ENCODE measurements around the gene NOL4L. TPM values are rescaled to one million over a fixed set of nuclear protein-coding genes. Genes with fewer than 3 reads are reported as not detected.

Gene NOL4L
- polyA plus RNA-seq, 2 of the 4 experiments (the other 2 are of a cell fraction) = 9.5 to 11.8 TPM

- no peak for FAIRE-seq
- 86% methylated on average over 11 of the region's 13 CpGs for WGBS (ENCODE audit: missing lambda C conversion rate)
- no peak for DNase-seq (ENCODE audit: low read depth in 1 of 2, low spot score in 1 of 2)
- peaks cover 34% of the 10 kb centered on the region for H3K4me1 ChIP-seq
- TF ChIP-seq RNF2 (IDR thresholded peaks at IDR 0.05; ENCODE audit: borderline replicate concordance, low read depth) = no peak
- CTCF ChIA-PET = interaction anchor here (1.2 kb wide), 1 partner anchor 25 kb away, joined by 5 read pairs; no protein-coding TSS in a partner anchor
- no peak for ATAC-seq
- POLR2A ChIA-PET = interaction anchor here (0.5 kb wide), 1 partner anchor 429 kb away, joined by 7 read pairs; no protein-coding TSS in a partner anchor
- H3K4me2 ChIP-seq = peak overlapping the region; percentile 91
- peak overlapping the region in 1 of 2 experiments; percentile 99; a peak in 3 of 6 replicates for H3K27ac ChIP-seq
- H3K9me3 ChIP-seq = no peaks in the 10 kb centered on the region
- peak overlapping the region; percentile 77 for H3K4me3 ChIP-seq
Measured at GRCh38 chr20:32481311-32482142, 103.6 kb downstream of the NOL4L start.

GRCh38 chr20:32480371-32481241 lies 104.5 kb downstream of the NOL4L start:
- TF ChIP-seq JUNB (IDR thresholded peaks at IDR 0.05) (no peak), BCL3 (IDR thresholded peaks at IDR 0.05) (no peak), CEBPB (IDR thresholded peaks at IDR 0.05) (no peak), BHLHE40 (IDR thresholded peaks at IDR 0.05; ENCODE audit: low read depth, low read length) (no peak), CBX2 (IDR thresholded peaks at IDR 0.05; ENCODE audit: borderline replicate concordance, low read depth) (no peak), RAD21 (conservative IDR thresholded peaks at IDR 0.05 in 1 of 2, IDR thresholded peaks at IDR 0.05 in 1 of 2) (no peak), HES2 (IDR thresholded peaks at IDR 0.05) (no peak), HDAC2 (IDR thresholded peaks at IDR 0.05) (no peak), ELK1 (IDR thresholded peaks at IDR 0.05; ENCODE audit: low read depth, low read length) (no peak), PBX3 (IDR thresholded peaks at IDR 0.05) (no peak), USF2 (IDR thresholded peaks at IDR 0.05) (no peak)
- DNase-seq (ENCODE audit: low read depth in 1 of 2, low spot score in 1 of 2) (no peak), FAIRE-seq (no peak), ATAC-seq (no peak)
- Histone ChIP-seq H3K4me1 (peaks cover 37% of the 10 kb centered on the region), H3K4me3 (no peak overlapping the region), H3K9me3 (no peaks in the 10 kb centered on the region), H3K27ac (no peak overlapping the region; a peak in 1 of 6 replicates), H3K4me2 (peak overlapping the region; percentile 91; the same call in 1 of the 3 replicates)
- WGBS (ENCODE audit: missing lambda C conversion rate) = 88% methylated on average over 12 of the region's 12 CpGs
- ChIA-PET POLR2A (no interaction called here), CTCF (interaction anchor here (1.2 kb wide), 1 partner anchor 24 kb away, joined by 5 read pairs; no protein-coding TSS in a partner anchor)

- Histone ChIP-seq H3K4me2 (0 out of 3 replicates have a peak overlapping the region, but pooled peaks have one; percentile 5), H3K4me1 (peaks cover 42% of the 10 kb centered on the region), H3K9me3 (no peaks in the 10 kb centered on the region), H3K27ac (peak overlapping the region in 1 of 2 experiments; percentile 14; a peak in 1 of 6 replicates), H3K4me3 (no peak overlapping the region)
- POLR2A ChIA-PET = no interaction called here
- FAIRE-seq = no peak
- ATAC-seq = no peak
- WGBS (ENCODE audit: missing lambda C conversion rate) = 79% methylated on average over 2 of the region's 2 CpGs
- TF ChIP-seq MAZ (IDR thresholded peaks at IDR 0.05; ENCODE audit: borderline replicate concordance, low read depth, low read length) (no peak), CEBPB (IDR thresholded peaks at IDR 0.05) (no peak)
- no peak for DNase-seq (ENCODE audit: low read depth in 1 of 2, low spot score in 1 of 2)
- CTCF ChIA-PET = interaction anchor here (0.6 kb wide), 1 partner anchor 264 kb away, joined by 3 read pairs; no protein-coding TSS in a partner anchor
Measured at GRCh38 chr20:32479697-32480171, 105.4 kb downstream of the NOL4L start.
